ENCODE data around the gene EBLN1. TPM values are rescaled to one million over a fixed set of nuclear protein-coding genes. Genes with fewer than 3 reads are reported as not detected.

The EBLN1 gene
- total RNA-seq, 1 experiment from 2014 or later = not detected

DNA sequence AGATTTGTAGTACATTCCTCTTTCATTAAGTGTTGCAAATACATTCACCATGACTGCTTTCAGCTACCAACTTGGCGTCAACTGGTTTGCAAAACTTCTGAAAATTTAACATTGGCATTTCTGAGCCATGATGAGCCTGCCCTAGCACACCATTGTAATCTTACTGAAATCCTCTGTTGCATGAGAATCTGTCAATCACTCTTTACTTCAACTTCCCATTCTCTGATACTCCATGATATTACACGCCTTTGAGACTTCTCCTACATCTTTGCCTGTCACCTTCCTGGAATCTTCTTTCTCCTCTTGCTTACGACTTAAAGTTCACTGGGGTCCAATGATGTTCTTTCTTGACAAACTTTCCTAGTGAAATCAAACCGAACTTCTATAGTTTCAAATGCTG lies 32.2 kb downstream of the EBLN1 start:
- ChIA-PET POLR2A (ENCODE audit: unreplicated experiment) (no interaction called here), CTCF (no interaction called here)
- Histone ChIP-seq H3F3A (ENCODE audit: insufficient read depth, low read depth) (no peaks in the 10 kb centered on the region), H3K36me3 (ENCODE audit: low read depth) (no peaks in the 10 kb centered on the region), H4K20me1 (ENCODE audit: insufficient read depth) (no peaks in the 10 kb centered on the region), H3K4me1 (replicated peaks; ENCODE audit: insufficient read depth) (no peaks in the 10 kb centered on the region), H3K4me3 (no peak overlapping the region), H3K9me2 (ENCODE audit: insufficient read depth) (no peaks in the 10 kb centered on the region), H3K27me3 (ENCODE audit: insufficient read depth, low read depth) (no peaks in the 10 kb centered on the region), H2AFZ (no peak overlapping the region), H3K9me3 (ENCODE audit: insufficient read depth, low read depth) (no peaks in the 10 kb centered on the region), H3K27ac (no peak overlapping the region), H3K4me2 (no peak overlapping the region), H3K79me2 (ENCODE audit: low read depth) (no peaks in the 10 kb centered on the region)
- BruUV-seq (replicated peaks) = no TSS peak
- intact Hi-C loops (cut with micrococcal nuclease; ENCODE audit: unreplicated experiment) = no loop called here
- no peak for TF ChIP-seq EZH2 (IDR thresholded peaks at IDR 0.05; ENCODE audit: low read depth)
- TF ChIP-seq, protein P1, sequence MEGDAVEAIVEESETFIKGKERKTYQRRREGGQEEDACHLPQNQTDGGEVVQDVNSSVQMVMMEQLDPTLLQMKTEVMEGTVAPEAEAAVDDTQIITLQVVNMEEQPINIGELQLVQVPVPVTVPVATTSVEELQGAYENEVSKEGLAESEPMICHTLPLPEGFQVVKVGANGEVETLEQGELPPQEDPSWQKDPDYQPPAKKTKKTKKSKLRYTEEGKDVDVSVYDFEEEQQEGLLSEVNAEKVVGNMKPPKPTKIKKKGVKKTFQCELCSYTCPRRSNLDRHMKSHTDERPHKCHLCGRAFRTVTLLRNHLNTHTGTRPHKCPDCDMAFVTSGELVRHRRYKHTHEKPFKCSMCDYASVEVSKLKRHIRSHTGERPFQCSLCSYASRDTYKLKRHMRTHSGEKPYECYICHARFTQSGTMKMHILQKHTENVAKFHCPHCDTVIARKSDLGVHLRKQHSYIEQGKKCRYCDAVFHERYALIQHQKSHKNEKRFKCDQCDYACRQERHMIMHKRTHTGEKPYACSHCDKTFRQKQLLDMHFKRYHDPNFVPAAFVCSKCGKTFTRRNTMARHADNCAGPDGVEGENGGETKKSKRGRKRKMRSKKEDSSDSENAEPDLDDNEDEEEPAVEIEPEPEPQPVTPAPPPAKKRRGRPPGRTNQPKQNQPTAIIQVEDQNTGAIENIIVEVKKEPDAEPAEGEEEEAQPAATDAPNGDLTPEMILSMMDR (conservative IDR thresholded peaks at IDR 0.05) = no peak
- no peak for DNase-seq

DNA sequence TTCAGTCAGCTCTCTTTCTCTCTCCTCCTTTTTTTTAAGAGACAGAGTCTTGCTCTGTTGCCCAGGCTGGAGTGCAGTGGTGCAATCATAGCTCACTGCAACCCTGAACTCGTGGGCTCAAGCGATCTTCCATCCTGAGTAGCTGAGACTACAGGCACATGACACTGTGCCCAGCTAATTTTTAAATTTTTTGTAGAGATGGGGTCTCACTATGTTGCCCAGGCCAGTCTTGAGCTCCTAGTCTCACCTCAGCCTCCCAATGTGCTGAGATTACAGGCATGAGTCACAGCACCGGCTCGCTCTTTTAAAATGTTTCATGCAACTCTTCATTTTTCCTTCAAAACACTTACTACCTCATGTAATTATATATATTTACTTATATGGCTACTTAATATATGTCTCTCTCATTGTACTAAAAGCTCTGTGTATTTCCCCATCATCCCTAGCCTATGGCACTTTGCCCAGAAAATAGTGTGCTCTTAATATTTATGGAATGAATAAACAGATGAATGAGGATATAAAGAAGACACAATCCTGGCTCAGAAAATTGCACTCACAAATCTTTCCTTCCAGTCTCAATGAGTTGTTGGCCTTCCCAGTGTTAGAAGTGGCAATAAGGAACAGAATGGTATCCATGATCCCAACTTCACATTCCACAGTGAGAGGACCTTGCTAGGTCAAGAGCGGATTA lies 33.9 kb downstream of the EBLN1 start:
- H3K9me3 ChIP-seq (ENCODE audit: insufficient read depth, low read depth) = no peaks in the 10 kb centered on the region
- H3K4me3 ChIP-seq = no peak overlapping the region
- no peak for DNase-seq
- H3F3A ChIP-seq (ENCODE audit: insufficient read depth, low read depth) = no peaks in the 10 kb centered on the region
- H3K36me3 ChIP-seq (ENCODE audit: low read depth) = no peaks in the 10 kb centered on the region
- ChIA-PET CTCF (no interaction called here), POLR2A (ENCODE audit: unreplicated experiment) (interaction anchor here (0.7 kb wide), 1 partner anchor 692 kb away, joined by 5 read pairs; no protein-coding TSS in a partner anchor)
- no peaks in the 10 kb centered on the region for H3K27me3 ChIP-seq (ENCODE audit: insufficient read depth, low read depth)
- intact Hi-C loops (cut with micrococcal nuclease; ENCODE audit: unreplicated experiment) = no loop called here
- no peaks in the 10 kb centered on the region for H4K20me1 ChIP-seq (ENCODE audit: insufficient read depth)
- no peak overlapping the region for H2AFZ ChIP-seq
- H3K4me2 ChIP-seq = no peak overlapping the region
- H3K79me2 ChIP-seq (ENCODE audit: low read depth) = no peaks in the 10 kb centered on the region
- H3K4me1 ChIP-seq (replicated peaks; ENCODE audit: insufficient read depth) = no peaks in the 10 kb centered on the region
- TF ChIP-seq, protein P1 (conservative IDR thresholded peaks at IDR 0.05) = no peak
- TF ChIP-seq EZH2 (IDR thresholded peaks at IDR 0.05; ENCODE audit: low read depth) = no peak
- H3K9me2 ChIP-seq (ENCODE audit: insufficient read depth) = no peaks in the 10 kb centered on the region
- H3K27ac ChIP-seq = no peak overlapping the region
- BruUV-seq (replicated peaks) = no TSS peak

DNA sequence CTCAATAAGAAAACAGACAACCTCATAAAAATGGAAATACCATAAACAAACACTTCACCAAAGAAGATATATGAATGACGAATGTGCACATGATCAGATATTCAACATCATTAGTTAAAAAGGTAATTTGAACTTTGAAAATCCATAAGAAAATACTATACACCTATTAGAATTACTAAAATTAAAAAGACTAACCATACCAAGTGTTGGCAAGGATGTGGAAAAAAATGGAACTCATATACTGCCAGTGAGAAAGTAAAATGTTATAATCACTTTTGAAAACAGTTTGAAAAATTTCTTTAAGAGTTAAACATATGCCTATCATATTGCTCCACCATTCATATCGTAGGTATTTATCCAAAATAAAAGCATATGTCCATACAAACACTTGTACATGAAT lies 37.1 kb downstream of the EBLN1 start:
- ChIA-PET CTCF (no interaction called here), POLR2A (ENCODE audit: unreplicated experiment) (no interaction called here)
- TF ChIP-seq, protein P1 (conservative IDR thresholded peaks at IDR 0.05) = no peak
- TF ChIP-seq EZH2 (IDR thresholded peaks at IDR 0.05; ENCODE audit: low read depth) = no peak
- intact Hi-C loops (cut with micrococcal nuclease; ENCODE audit: unreplicated experiment) = no loop called here
- Histone ChIP-seq H3K4me2 (no peak overlapping the region), H3K4me1 (replicated peaks; ENCODE audit: insufficient read depth) (no peaks in the 10 kb centered on the region), H3K4me3 (no peak overlapping the region), H3K27ac (no peak overlapping the region), H3K79me2 (ENCODE audit: low read depth) (no peaks in the 10 kb centered on the region), H3K36me3 (ENCODE audit: low read depth) (no peaks in the 10 kb centered on the region), H3K9me2 (ENCODE audit: insufficient read depth) (no peaks in the 10 kb centered on the region), H2AFZ (no peak overlapping the region), H3K9me3 (ENCODE audit: insufficient read depth, low read depth) (no peaks in the 10 kb centered on the region), H3F3A (ENCODE audit: insufficient read depth, low read depth) (no peaks in the 10 kb centered on the region), H4K20me1 (ENCODE audit: insufficient read depth) (no peaks in the 10 kb centered on the region), H3K27me3 (ENCODE audit: insufficient read depth, low read depth) (no peaks in the 10 kb centered on the region)
- DNase-seq = no peak
- no TSS peak for BruUV-seq (replicated peaks)
